Suppressor macrophage treated with lipopolysaccharide for 1 hour (primary cell): ENCODE data around the gene TLCD2.
"Not testable (repeated sequence)": the region's sequence is repeated elsewhere in the genome, so short reads cannot be mapped to it uniquely, and the experiment has no call there.

Experiments used
- DNase-seq, 3 donors: peaks; one replicate each; pipeline ENCODE4 v3.0.0-alpha.2; 2020 to 2022

TLCD2 gene

GRCh38 chr17:1684378-1685189 is 25.6 kb downstream of the TLCD2 start, which contains the start of gene PRPF8:
TSS of gene PRPF8 (minus strand) at chr17:1684867. CDS start at chr17:1684571, 296 bp downstream.
- peak; percentile 99 for DNase-seq

DNA sequence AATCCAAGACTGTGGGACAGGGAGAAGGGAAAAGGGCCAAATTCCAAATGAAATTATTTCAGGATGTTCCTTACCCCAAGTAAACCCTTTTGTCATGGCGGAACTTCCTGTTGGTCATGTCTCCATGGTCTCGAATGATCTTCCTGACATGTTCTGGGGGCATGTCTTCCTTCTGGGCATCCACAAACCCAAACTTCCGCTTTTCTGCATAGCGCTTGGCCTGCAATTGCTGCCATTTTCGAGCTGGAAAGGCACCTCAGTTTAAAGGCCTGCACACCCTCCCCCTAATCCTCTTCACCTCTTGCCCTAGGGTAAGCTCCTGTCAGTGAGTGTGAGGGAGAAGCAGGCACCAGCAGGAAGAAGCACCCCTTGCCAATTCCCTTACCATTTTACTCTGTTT is 26.7 kb downstream of the TLCD2 start:
- DNase-seq: peak; percentile 41 to 62 (median 49)

GRCh38 chr17:1676401-1676800 is 33.8 kb downstream of the TLCD2 start:
- no peak for DNase-seq

DNA sequence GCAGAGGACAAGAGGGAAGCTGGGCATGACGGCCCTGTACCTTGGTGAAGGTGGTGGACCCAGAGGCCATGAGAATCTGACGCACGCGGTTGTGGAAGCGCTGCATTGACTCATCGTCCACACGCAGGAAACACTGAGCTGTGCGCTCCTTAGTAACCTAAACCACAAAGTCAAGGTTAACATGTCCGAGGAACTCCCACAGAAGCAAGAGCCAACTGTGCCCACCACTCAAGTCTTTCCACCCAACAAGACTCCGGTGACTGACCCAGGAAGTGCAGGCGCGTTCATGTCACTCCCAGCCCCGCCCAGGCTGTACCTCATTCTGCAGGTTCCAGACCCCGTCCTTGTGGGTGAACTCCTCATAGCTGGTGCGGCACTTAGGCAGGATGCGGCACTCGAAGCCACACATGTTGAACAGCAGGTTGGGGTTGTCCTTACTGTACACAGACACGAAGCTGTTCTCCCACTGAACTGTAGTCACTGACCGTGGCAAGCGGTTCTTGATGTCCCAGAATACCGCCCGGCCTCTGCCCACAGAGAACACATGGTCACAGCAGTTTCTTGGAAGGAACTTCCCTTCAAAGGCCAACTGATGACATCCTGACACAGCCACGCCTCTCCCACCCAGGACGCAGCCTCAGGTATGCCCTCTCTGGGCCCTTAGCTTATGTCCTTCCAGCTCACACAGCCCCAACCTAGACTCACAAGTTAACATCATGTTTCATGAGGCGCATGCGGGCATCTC is 37.0 kb downstream of the TLCD2 start:
- peak in 1 of 3 donors; percentile 13 for DNase-seq

DNA sequence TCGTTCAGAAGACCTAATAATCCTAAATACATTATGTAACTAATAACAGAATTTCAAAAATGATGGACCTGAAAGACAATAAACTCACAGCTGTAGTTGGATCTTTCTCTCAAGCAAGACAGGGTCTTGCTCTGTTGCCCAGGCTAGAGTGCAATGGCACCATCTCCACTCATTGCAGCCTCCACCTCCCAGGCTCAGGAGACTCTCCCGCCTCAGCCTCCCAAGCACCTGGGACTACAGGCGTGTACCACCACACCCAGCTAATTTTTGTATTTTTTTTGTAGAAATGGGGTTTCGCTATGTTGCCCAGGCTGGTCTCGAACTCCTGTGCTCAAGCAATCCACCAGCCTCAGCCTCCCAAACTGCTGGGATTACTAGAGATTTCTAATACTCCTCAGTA is 46.2 kb downstream of the TLCD2 start:
- DNase-seq: not testable (repeated sequence)

DNA sequence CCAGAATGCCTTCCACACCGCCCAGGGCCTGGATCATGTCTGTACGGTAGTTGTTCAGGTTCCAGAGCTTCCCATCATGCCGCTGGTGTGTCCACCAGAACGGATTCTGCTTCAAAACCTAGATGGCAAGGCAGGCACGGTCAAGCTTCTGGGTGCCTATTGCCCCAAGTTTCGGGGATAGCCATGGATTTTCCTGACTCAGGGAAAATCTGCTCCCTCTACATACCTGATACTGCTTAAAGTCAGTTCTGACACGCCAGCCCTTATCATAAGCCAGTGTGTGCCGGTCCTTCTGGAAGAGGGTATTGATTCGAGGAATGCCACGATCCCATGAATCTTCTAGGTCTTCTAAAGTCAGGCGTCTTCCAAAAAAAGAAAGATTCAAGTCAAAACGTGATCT is 49.1 kb downstream of the TLCD2 start:
- DNase-seq: no peak

DNA sequence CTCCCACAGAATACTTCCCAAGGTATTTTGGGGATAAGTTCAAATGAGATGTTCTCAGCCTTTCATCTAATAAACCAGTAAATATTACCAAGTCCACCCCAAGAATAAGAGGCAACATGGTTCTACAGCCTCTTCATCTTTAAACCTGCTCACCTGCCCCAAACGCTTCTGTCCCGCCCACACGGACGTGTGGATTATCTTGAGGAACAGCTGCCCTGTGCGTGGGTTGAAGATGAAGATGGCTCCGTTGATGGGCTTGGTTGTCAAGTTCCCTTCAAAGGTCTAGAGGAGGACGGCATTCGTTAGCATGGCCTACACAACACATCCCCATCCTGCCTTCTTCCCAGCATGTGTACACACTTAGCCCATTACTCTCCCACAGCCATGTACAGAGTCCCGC is 52.1 kb downstream of the TLCD2 start:
- DNase-seq: no peak

DNA sequence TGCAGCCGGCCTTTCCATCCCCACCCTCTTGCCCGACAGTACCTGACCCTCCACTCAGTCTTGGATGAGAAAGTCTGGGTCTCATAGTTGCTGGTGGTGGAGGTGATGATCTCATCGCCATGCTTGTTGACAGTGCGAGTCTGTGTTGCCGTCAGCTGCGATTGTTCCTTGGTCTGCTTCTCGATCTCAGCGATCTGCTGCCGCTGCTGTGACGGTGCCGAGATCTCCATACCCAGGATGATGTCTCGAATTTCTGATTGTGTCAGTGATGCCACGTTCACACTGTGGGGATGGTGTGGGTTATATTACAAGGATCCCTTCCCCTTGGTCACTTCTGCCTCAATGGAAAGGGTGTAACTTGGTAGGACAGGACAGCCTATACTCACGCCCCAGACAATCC is 56.4 kb downstream of the TLCD2 start:
- no peak for DNase-seq

DNA sequence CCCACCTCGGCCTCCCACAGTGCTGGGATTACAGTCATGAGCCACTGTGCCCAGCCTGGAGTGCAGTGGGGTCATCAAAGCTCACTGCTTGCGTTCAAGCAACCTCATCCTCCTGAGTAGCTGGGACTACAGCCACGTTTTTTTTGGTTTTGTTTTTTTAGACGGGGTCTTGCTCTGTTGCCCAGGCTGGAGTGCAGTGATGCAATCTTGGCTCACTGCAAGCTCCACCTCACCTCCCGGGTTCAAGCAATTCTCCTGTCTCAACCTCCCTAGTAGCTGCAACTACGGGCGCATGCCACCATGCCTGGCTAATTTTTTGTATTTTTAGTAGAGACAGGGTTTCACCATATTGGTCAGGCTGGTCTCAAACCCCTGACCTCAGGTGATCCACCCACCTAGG is 57.4 kb downstream of the TLCD2 start:
- not testable (repeated sequence) for DNase-seq
